SH-SY5Y (cell line): ENCODE measurements around the gene VAV1.

ENCODE experiments used
- GATA2 ChIP-seq: IDR thresholded peaks from 2 replicates; pipeline ENCODE4 v1.6.1; 2011; ENCODE audit warnings: mild to moderate bottlenecking, low read depth, low read length
- GATA3 ChIP-seq: IDR thresholded peaks from 2 replicates; pipeline ENCODE4 v1.6.1; 2011; ENCODE audit warnings: low read depth, mild to moderate bottlenecking, low read length, moderate library complexity

DNA sequence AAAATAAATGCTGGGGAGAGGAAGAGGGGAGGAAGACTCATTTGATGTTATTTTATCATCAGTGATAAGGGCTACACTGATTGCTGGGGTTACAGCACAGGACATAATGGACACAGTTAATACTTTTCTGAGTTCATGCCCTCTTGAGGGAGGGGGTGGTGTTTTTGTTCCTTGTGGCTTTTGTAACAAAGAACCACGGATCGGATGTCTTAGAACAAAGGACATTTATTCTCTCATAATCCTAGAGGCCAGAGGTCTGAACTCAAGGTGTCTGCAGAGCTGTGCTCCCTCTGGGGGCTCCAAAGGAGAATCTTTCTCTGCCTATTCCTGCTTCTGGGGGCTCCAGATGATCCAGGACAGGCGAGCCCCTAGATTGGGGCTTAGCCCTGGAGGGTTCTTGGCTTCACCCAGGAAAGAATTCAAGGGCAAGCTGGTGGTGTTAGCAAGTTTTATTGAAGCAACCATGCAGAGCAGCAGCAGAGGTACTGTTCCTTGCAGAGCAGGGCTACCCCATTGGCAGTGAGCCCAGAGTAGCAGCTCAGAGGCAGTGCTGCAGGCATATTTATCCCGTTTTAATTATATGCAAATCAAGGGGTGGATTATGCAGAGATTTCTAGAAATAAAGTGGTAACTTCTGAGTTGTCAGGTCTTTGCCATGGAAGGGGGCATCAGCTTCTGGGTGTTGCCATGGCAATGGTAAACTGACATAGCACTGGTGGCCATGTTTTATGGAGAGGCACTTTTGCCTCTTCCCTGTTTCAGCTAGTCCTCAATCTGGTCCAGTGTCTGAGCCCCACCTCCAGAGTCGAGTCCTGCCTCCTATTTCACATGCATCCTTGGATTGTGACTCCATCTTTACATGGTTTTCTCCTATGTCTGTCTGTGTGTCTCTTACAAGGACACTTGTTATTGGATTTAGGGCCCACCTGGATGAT lies 18.0 kb downstream of the VAV1 start:
- no peak for TF ChIP-seq GATA2
- no peak for TF ChIP-seq GATA3
